HCT116 (cell line): ENCODE measurements around the gene ZNF646. TPM values are rescaled to one million over a fixed set of nuclear protein-coding genes. Genes with fewer than 3 reads are reported as not detected.

Experiments used
- ATAC-seq: fragments of 200-7000 bp; cut with Tn5 transposase; 2 replicates; pipeline ENCODE4 v1.9.1; 2020; ENCODE audit warnings: mild to moderate bottlenecking, moderate library complexity
- BruUV-seq: library from RNA; stranded (reverse); fragments of 400-500 nt; replicated peaks from 2 replicates; lab custom pipeline; 2021; lab: Mats Ljungman, UMichigan
- CTCF ChIA-PET: fragments of 300-600 bp; sonication (Branson Sonifier 250); formaldehyde crosslinking; loops from one replicate; lab custom pipeline; 2021; ENCODE audit warnings: antibody characterized with exemption; lab: Charles Lee
- POLR2A ChIA-PET: fragments of 300-600, 350-600 bp; sonication (Branson Sonifier 250); formaldehyde crosslinking; loops from one replicate; lab custom pipeline; 2021; ENCODE audit warnings: antibody characterized with exemption; lab: Charles Lee
- RAD21 ChIA-PET, 2 experiments: fragments of 300-600 bp; sonication (Branson Sonifier 250); formaldehyde crosslinking; loops; one replicate each; lab custom pipeline; 2023; ENCODE audit warnings: low total read pairs in 2 of 2; ENCODE audit not compliant: uncharacterized antibody in 2 of 2, unreplicated experiment in 2 of 2, low non-redundant PET in 1 of 2; lab: Charles Lee
- DNase-seq: peaks from one replicate; pipeline ENCODE4 v3.0.0-alpha.2; 2010; ENCODE audit warnings: low read depth, low spot score
- H2AFZ ChIP-seq: fragments of 200-600 bp; shearing (Covaris generic), sonication (generic); 2 replicates; pipeline ENCODE4 v1.6.1; 2017; ENCODE audit warnings: low read depth, mixed run types, mixed read lengths, antibody characterized with exemption, low read length; ENCODE audit not compliant: poor library complexity, severe bottlenecking
- H3K27ac ChIP-seq: 2 replicates; pipeline ENCODE4 v1.5.1; 2012; ENCODE audit warnings: low read depth, low read length
- H3K27me3 ChIP-seq: fragments of 200-600 bp; sonication (generic); 2 replicates; pipeline ENCODE4 v1.6.1; 2016; ENCODE audit warnings: mixed run types, low read length, mixed read lengths; ENCODE audit not compliant: insufficient read depth
- H3K36me3 ChIP-seq, 2 experiments: fragments of 200-500 bp in 1 of 2; fragments of 200-600 bp in 1 of 2; sonication (Bioruptor generic) in 1 of 2; sonication (generic) in 1 of 2; 2 replicates each; pipeline versions ENCODE4 v1.5.1 to v1.6.1; 2014 to 2016; ENCODE audit warnings: low read length in 2 of 2, inconsistent platforms in 1 of 2, mixed read lengths in 1 of 2, mixed run types in 1 of 2; ENCODE audit not compliant: insufficient read depth in 2 of 2, control insufficient read depth in 1 of 2
- H3K4me1 ChIP-seq, 2 experiments: fragments of 200-600 bp in 1 of 2; sonication (generic) in 1 of 2; 2 replicates each; pipeline versions ENCODE4 v1.5.1 to v1.6.1; 2012 to 2017; ENCODE audit warnings: low read length in 2 of 2, inconsistent platforms in 1 of 2, mild to moderate bottlenecking in 1 of 2, mixed read lengths in 1 of 2, mixed run types in 1 of 2, moderate library complexity in 1 of 2; ENCODE audit not compliant: insufficient read depth in 2 of 2, control insufficient read depth in 1 of 2
- H3K4me2 ChIP-seq: fragments of 200-600 bp; sonication (generic); 2 replicates; pipeline ENCODE4 v1.6.1; 2017; ENCODE audit warnings: mixed run types, low read length, mixed read lengths
- H3K4me3 ChIP-seq, 2 experiments: fragments of 200-600 bp in 1 of 2; sonication (generic) in 1 of 2; replicated peaks in 1 of 2; 2 replicates each; pipeline ENCODE4 v1.5.1; 2011 to 2016; ENCODE audit warnings: low read length in 2 of 2, control low read depth in 1 of 2, low read depth in 1 of 2, mild to moderate bottlenecking in 1 of 2, mixed read lengths in 1 of 2, mixed run types in 1 of 2
- H3K79me2 ChIP-seq: fragments of 200-600 bp; sonication (generic); 2 replicates; pipeline ENCODE4 v1.6.1; 2017; ENCODE audit warnings: mild to moderate bottlenecking, mixed run types, low read length, moderate library complexity, mixed read lengths; ENCODE audit not compliant: insufficient read depth
- H3K9ac ChIP-seq: fragments of 200-600 bp; sonication (generic); 2 replicates; pipeline ENCODE4 v1.6.1; 2016; ENCODE audit warnings: low read length, mixed read lengths
- H3K9me2 ChIP-seq: fragments of 200-600 bp; sonication (generic), shearing (Covaris generic); 2 replicates; pipeline ENCODE4 v1.6.1; 2017; ENCODE audit warnings: mixed run types, mild to moderate bottlenecking, moderate library complexity; ENCODE audit not compliant: insufficient read depth
- H3K9me3 ChIP-seq, 2 experiments: fragments of 200-500 bp in 1 of 2; fragments of 200-600 bp in 1 of 2; sonication (Bioruptor generic) in 1 of 2; sonication (generic) in 1 of 2; 2 replicates each; pipeline ENCODE4 v1.6.1; 2014 to 2017; ENCODE audit warnings: low read length in 2 of 2, mixed read lengths in 2 of 2, inconsistent platforms in 1 of 2, low read depth in 1 of 2, mild to moderate bottlenecking in 1 of 2, mixed run types in 1 of 2, moderate library complexity in 1 of 2; ENCODE audit not compliant: control insufficient read depth in 1 of 2, insufficient read depth in 1 of 2
- H4K20me1 ChIP-seq: fragments of 200-600 bp; sonication (generic), shearing (Covaris generic); 2 replicates; pipeline ENCODE4 v1.6.1; 2017; ENCODE audit warnings: mixed run types, mild to moderate bottlenecking, moderate library complexity; ENCODE audit not compliant: insufficient read depth
- ATF3 ChIP-seq: IDR thresholded peaks from 2 replicates; pipeline ENCODE4 v1.6.1; 2012
- CBX3 ChIP-seq: IDR thresholded peaks from 2 replicates; pipeline ENCODE4 v1.6.1; 2012; ENCODE audit warnings: low read depth
- CEBPB ChIP-seq: IDR thresholded peaks from 2 replicates; pipeline ENCODE4 v1.6.1; 2012; ENCODE audit warnings: low read depth
- CTCF ChIP-seq, 3 experiments: fragments of 200-600 bp in 1 of 3; sonication (generic) in 1 of 3; IDR thresholded peaks in 2 of 3; conservative IDR thresholded peaks in 1 of 3; 2 replicates each; pipeline ENCODE4 v1.5.1; 2012 to 2017; ENCODE audit warnings: low read depth in 2 of 3, low read length in 2 of 3, antibody characterized with exemption in 1 of 3, borderline replicate concordance in 1 of 3, control low read depth in 1 of 3, mild to moderate bottlenecking in 1 of 3, mixed read lengths in 1 of 3, mixed run types in 1 of 3, moderate library complexity in 1 of 3; ENCODE audit not compliant: insufficient read depth in 1 of 3
- EGR1 ChIP-seq: IDR thresholded peaks from 2 replicates; pipeline ENCODE4 v1.6.1; 2012; ENCODE audit warnings: low read depth
- EZH2 ChIP-seq: fragments of 200-600 bp; sonication (generic); IDR thresholded peaks from 2 replicates; pipeline ENCODE4 v1.6.1; 2017; ENCODE audit warnings: antibody characterized with exemption, mixed run types
- EZH2phosphoT487 ChIP-seq: fragments of 200-600 bp; IDR thresholded peaks from 2 replicates; pipeline ENCODE4 v1.6.1; 2018; ENCODE audit warnings: antibody characterized with exemption, borderline replicate concordance
- MAX ChIP-seq: IDR thresholded peaks from 2 replicates; pipeline ENCODE4 v1.6.1; 2012
- RAD21 ChIP-seq: IDR thresholded peaks from 2 replicates; pipeline ENCODE4 v1.6.1; 2012; ENCODE audit warnings: low read depth, mild to moderate bottlenecking
- SP1 ChIP-seq: IDR thresholded peaks from 2 replicates; pipeline ENCODE4 v1.6.1; 2012; ENCODE audit warnings: low read depth
- YY1 ChIP-seq: IDR thresholded peaks from 2 replicates; pipeline ENCODE4 v1.6.1; 2011; ENCODE audit warnings: low read length, low read depth, moderate library complexity, mild to moderate bottlenecking; ENCODE audit not compliant: insufficient replicate concordance; ENCODE audit errors: extremely low read depth
- ZBTB33 ChIP-seq: IDR thresholded peaks from 2 replicates; pipeline ENCODE4 v1.6.1; 2011; ENCODE audit warnings: mild to moderate bottlenecking, low read length, moderate library complexity; ENCODE audit not compliant: insufficient replicate concordance; ENCODE audit errors: extremely low read depth
- intact Hi-C: fragments of 100-400 bp; cut with micrococcal nuclease; formaldehyde crosslinking; loops from 2 replicates; pipeline ENCODE4 v1.10.0; 2022
- total RNA-seq: library from RNA; stranded (reverse); gene quantifications from one replicate; pipeline ENCODE4 v1.2.1, GENCODE V29; 2021; ENCODE audit not compliant: unreplicated experiment

Gene ZNF646
- total RNA-seq, 1 experiment from 2014 or later = 17.7 TPM

- intact Hi-C loops = no loop called here
- H3K27ac ChIP-seq = no peak overlapping the region
- ATAC-seq = no peak
- no peak overlapping the region for H3K4me3 ChIP-seq
- CTCF ChIA-PET = no interaction called here
- RAD21 ChIA-PET = no interaction called here
- TF ChIP-seq ATF3 (no peak), MAX (no peak), ZBTB33 (no peak), EZH2 (no peak)
- H3K9me3 ChIP-seq = no peaks in the 10 kb centered on the region
- no peaks in the 10 kb centered on the region for H3K9me2 ChIP-seq
- H3K36me3 ChIP-seq = peaks cover 0 to 14% of the 10 kb centered on the region in 2 experiments; a peak in 3 of 4 replicates
- POLR2A ChIA-PET = interaction anchor here (0.5 kb wide), 1 partner anchor 173 kb away, joined by 3 read pairs; no protein-coding TSS in a partner anchor
- H2AFZ ChIP-seq = no peak overlapping the region
- no peak for DNase-seq
- no peaks in the 10 kb centered on the region for H3K27me3 ChIP-seq
- H3K79me2 ChIP-seq = peaks cover 21% of the 10 kb centered on the region
- BruUV-seq = no TSS peak
- H3K4me2 ChIP-seq = no peak overlapping the region
- H3K4me1 ChIP-seq = peaks cover 5 to 6% of the 10 kb centered on the region in 2 experiments; a peak in 3 of 4 replicates
- H3K9ac ChIP-seq = no peak overlapping the region
- no peaks in the 10 kb centered on the region for H4K20me1 ChIP-seq
Observed at GRCh38 chr16:31087971-31088370, 13.7 kb downstream of the ZNF646 start.

GRCh38 chr16:31088459-31089183, 14.4 kb downstream of the ZNF646 start, which contains the start of gene PRSS53:
PRSS53 (minus strand) TSS chr16:31088943; CDS start chr16:31088809, 134 bp downstream.
- RAD21 ChIA-PET = no interaction called here
- Histone ChIP-seq H3K4me3 (no peak within 1 kb of the TSS), H3K4me2 (no peak within 1 kb of the TSS), H3K9me3 (no peaks in the 10 kb centered on the region), H3K79me2 (peaks cover 28% of the 10 kb centered on the region), H2AFZ (no peak within 1 kb of the TSS), H3K36me3 (peaks cover 0 to 9% of the 10 kb centered on the region in 2 experiments; a peak in 3 of 4 replicates), H3K9ac (no peak within 1 kb of the TSS), H3K27ac (no peak within 1 kb of the TSS), H3K4me1 (peaks cover 5 to 12% of the 10 kb centered on the region in 2 experiments; a peak in 3 of 4 replicates), H3K27me3 (no peaks in the 10 kb centered on the region), H3K9me2 (no peaks in the 10 kb centered on the region), H4K20me1 (no peaks in the 10 kb centered on the region)
- POLR2A ChIA-PET = no interaction called here
- intact Hi-C loops = no loop called here
- no peak for ATAC-seq
- no peak for DNase-seq
- CTCF ChIA-PET = no interaction called here
- no TSS peak for BruUV-seq
- TF ChIP-seq EZH2phosphoT487 (no peak), ZBTB33 (no peak), CTCF (IDR thresholded peaks at IDR 0.05 in 2 of 3, conservative IDR thresholded peaks at IDR 0.05 in 1 of 3; ENCODE audit: borderline replicate concordance in 1 of 3, insufficient read depth in 1 of 3, low read depth in 2 of 3, low read length in 2 of 3) (no peak), EGR1 (no peak), CEBPB (no peak), YY1 (no peak), CBX3 (no peak), SP1 (no peak), RAD21 (no peak)
